Activated naive CD8-positive, alpha-beta T cell (primary cell): Measurements from ENCODE around the gene TTLL9.

Experiments
- H3K27ac Mint-ChIP-seq: one replicate; pipeline ENCODE4 v1.8.0; 2021; ENCODE audit warnings: mixed read lengths
- H3K27me3 Mint-ChIP-seq: one replicate; pipeline ENCODE4 v1.8.0; 2021; ENCODE audit warnings: mixed read lengths
- H3K36me3 Mint-ChIP-seq: one replicate; pipeline ENCODE4 v1.8.0; 2021; ENCODE audit warnings: mixed read lengths
- H3K4me1 Mint-ChIP-seq: one replicate; pipeline ENCODE4 v1.8.0; 2021; ENCODE audit warnings: low read depth, mixed read lengths
- H3K4me3 Mint-ChIP-seq: one replicate; pipeline ENCODE4 v1.8.0; 2021; ENCODE audit warnings: mild to moderate bottlenecking, mixed read lengths
- H3K9me3 Mint-ChIP-seq: one replicate; pipeline ENCODE4 v1.8.0; 2021; ENCODE audit warnings: low read depth, mixed read lengths

Gene TTLL9

GRCh38 chr20:31833130-31833930 is 37.1 kb upstream of the TTLL9 start:
- H3K27ac Mint-ChIP-seq = no peak overlapping the region
- H3K4me3 Mint-ChIP-seq = no peak overlapping the region
- H3K9me3 Mint-ChIP-seq = no peaks in the 10 kb centered on the region
- H3K27me3 Mint-ChIP-seq = no peaks in the 10 kb centered on the region
- no peaks in the 10 kb centered on the region for H3K4me1 Mint-ChIP-seq
- H3K36me3 Mint-ChIP-seq = no peaks in the 10 kb centered on the region

- H3K4me1 Mint-ChIP-seq = no peaks in the 10 kb centered on the region
- no peaks in the 10 kb centered on the region for H3K36me3 Mint-ChIP-seq
- H3K27me3 Mint-ChIP-seq = no peaks in the 10 kb centered on the region
- no peaks in the 10 kb centered on the region for H3K9me3 Mint-ChIP-seq
- H3K4me3 Mint-ChIP-seq = no peak overlapping the region
- no peak overlapping the region for H3K27ac Mint-ChIP-seq
These were observed 36.4 kb upstream of the TTLL9 start for GRCh38 chr20:31833931-31834521.

GRCh38 chr20:31835554-31835953 is 34.9 kb upstream of the TTLL9 start:
- Mint-ChIP-seq H3K4me3 (no peak overlapping the region), H3K4me1 (no peaks in the 10 kb centered on the region), H3K27ac (no peak overlapping the region), H3K27me3 (no peaks in the 10 kb centered on the region), H3K9me3 (no peaks in the 10 kb centered on the region), H3K36me3 (no peaks in the 10 kb centered on the region)

GRCh38 chr20:31835977-31836852 is 34.2 kb upstream of the TTLL9 start:
- Mint-ChIP-seq H3K36me3 (no peaks in the 10 kb centered on the region), H3K4me1 (no peaks in the 10 kb centered on the region), H3K4me3 (no peak overlapping the region), H3K9me3 (no peaks in the 10 kb centered on the region), H3K27me3 (no peaks in the 10 kb centered on the region), H3K27ac (no peak overlapping the region)

- Mint-ChIP-seq H3K27me3 (no peaks in the 10 kb centered on the region), H3K4me3 (no peak overlapping the region)
These were observed 33.4 kb upstream of the TTLL9 start for GRCh38 chr20:31836853-31837608.

GRCh38 chr20:31837896-31838397 is 32.5 kb upstream of the TTLL9 start:
- Mint-ChIP-seq H3K4me1 (no peaks in the 10 kb centered on the region), H3K4me3 (no peak overlapping the region), H3K27ac (no peak overlapping the region), H3K27me3 (no peaks in the 10 kb centered on the region), H3K36me3 (no peaks in the 10 kb centered on the region), H3K9me3 (no peaks in the 10 kb centered on the region)

More at GRCh38 chr20:31836853-31837608, 33.4 kb upstream of the TTLL9 start:
- no peaks in the 10 kb centered on the region for H3K36me3 Mint-ChIP-seq
- H3K9me3 Mint-ChIP-seq = no peaks in the 10 kb centered on the region
- H3K27ac Mint-ChIP-seq = no peak overlapping the region
- no peaks in the 10 kb centered on the region for H3K4me1 Mint-ChIP-seq

- Mint-ChIP-seq H3K36me3 (no peaks in the 10 kb centered on the region), H3K4me3 (no peak overlapping the region), H3K27me3 (no peaks in the 10 kb centered on the region), H3K9me3 (no peaks in the 10 kb centered on the region), H3K4me1 (no peaks in the 10 kb centered on the region), H3K27ac (no peak overlapping the region)
These were observed 31.7 kb upstream of the TTLL9 start for GRCh38 chr20:31838646-31839292.

GRCh38 chr20:31839782-31840487 is 30.5 kb upstream of the TTLL9 start:
- no peaks in the 10 kb centered on the region for H3K9me3 Mint-ChIP-seq
- no peaks in the 10 kb centered on the region for H3K27me3 Mint-ChIP-seq
- no peaks in the 10 kb centered on the region for H3K36me3 Mint-ChIP-seq
- no peaks in the 10 kb centered on the region for H3K4me1 Mint-ChIP-seq
- H3K4me3 Mint-ChIP-seq = no peak overlapping the region
- H3K27ac Mint-ChIP-seq = no peak overlapping the region

- H3K9me3 Mint-ChIP-seq = no peaks in the 10 kb centered on the region
- H3K36me3 Mint-ChIP-seq = no peaks in the 10 kb centered on the region
- H3K4me1 Mint-ChIP-seq = no peaks in the 10 kb centered on the region
- H3K27ac Mint-ChIP-seq = no peak overlapping the region
- H3K4me3 Mint-ChIP-seq = no peak overlapping the region
- H3K27me3 Mint-ChIP-seq = no peaks in the 10 kb centered on the region
These were observed 29.3 kb upstream of the TTLL9 start for GRCh38 chr20:31840906-31841816.

- no peaks in the 10 kb centered on the region for H3K27me3 Mint-ChIP-seq
- no peak overlapping the region for H3K27ac Mint-ChIP-seq
- no peaks in the 10 kb centered on the region for H3K9me3 Mint-ChIP-seq
- H3K4me1 Mint-ChIP-seq = no peaks in the 10 kb centered on the region
- no peaks in the 10 kb centered on the region for H3K36me3 Mint-ChIP-seq
- H3K4me3 Mint-ChIP-seq = no peak overlapping the region
These were observed 28.5 kb upstream of the TTLL9 start for GRCh38 chr20:31841928-31842327.

- H3K9me3 Mint-ChIP-seq = no peaks in the 10 kb centered on the region
- H3K4me3 Mint-ChIP-seq = no peak overlapping the region
- H3K27me3 Mint-ChIP-seq = no peaks in the 10 kb centered on the region
- no peak overlapping the region for H3K27ac Mint-ChIP-seq
- H3K36me3 Mint-ChIP-seq = no peaks in the 10 kb centered on the region
- H3K4me1 Mint-ChIP-seq = no peaks in the 10 kb centered on the region
These were observed 27.8 kb upstream of the TTLL9 start for GRCh38 chr20:31842471-31843157.

- Mint-ChIP-seq H3K4me1 (no peaks in the 10 kb centered on the region), H3K27ac (no peak overlapping the region), H3K4me3 (no peak overlapping the region), H3K36me3 (no peaks in the 10 kb centered on the region), H3K27me3 (no peaks in the 10 kb centered on the region), H3K9me3 (no peaks in the 10 kb centered on the region)
These were observed 27.1 kb upstream of the TTLL9 start for GRCh38 chr20:31843288-31843687.
